NCI-H345 (cell line): Measurements from ENCODE around the gene PYM1.

ENCODE experiments used
- DNase-seq: peaks from one replicate; lab custom pipeline; 2025; lab: John Stamatoyannopoulos, UW

PYM1 gene

GRCh38 chr12:55927588-55928502, at the start of gene PYM1:
TSS of gene PYM1 (minus strand) at chr12:55927894. CDS start at chr12:55927761, 133 bp downstream.
- DNase-seq: peak; percentile 51

- peak; percentile 40 for DNase-seq
Measured at GRCh38 chr12:55974308-55974730, 46.6 kb upstream of the PYM1 start.

GRCh38 chr12:55973599-55974307, 46.1 kb upstream of the PYM1 start, which contains the start of gene RAB5B:
TSS of gene RAB5B (plus strand) at chr12:55974078. CDS start at chr12:55986961, 12,883 bp downstream.
- peak; percentile 100 for DNase-seq

DNA sequence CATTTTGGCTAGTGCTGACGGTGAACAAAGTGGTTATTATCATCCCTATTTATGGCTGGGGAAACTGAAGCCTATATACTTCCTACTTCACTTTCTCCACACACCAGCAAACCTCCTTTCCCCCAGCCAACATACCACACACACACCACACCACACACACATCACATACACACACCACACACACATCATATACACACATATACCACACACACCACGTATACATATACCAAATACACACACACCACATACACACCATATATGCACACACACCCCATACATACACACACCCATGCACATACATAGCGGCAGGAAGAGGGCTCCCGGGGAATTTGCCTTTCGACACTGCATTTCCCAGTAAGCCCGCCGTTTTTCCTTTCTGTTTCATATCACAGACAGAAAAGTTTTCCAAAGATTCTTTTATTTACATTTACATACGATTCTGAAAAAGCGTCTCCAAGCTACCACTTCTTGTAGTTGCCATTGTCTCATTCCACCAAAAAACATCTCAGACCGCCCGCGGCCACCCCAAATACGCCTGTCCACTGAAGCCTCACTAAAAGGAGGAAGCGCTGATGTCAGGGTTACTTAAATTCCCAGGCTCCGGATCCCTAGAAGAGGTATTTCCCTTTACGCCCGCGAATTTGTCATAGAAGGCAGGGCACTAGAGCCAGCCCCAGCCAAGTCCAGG, 45.4 kb upstream of the PYM1 start:
- DNase-seq: no peak

- DNase-seq: no peak
Measured at GRCh38 chr12:55972456-55972855, 44.8 kb upstream of the PYM1 start.

GRCh38 chr12:55972042-55972441, 44.3 kb upstream of the PYM1 start:
- no peak for DNase-seq

DNA sequence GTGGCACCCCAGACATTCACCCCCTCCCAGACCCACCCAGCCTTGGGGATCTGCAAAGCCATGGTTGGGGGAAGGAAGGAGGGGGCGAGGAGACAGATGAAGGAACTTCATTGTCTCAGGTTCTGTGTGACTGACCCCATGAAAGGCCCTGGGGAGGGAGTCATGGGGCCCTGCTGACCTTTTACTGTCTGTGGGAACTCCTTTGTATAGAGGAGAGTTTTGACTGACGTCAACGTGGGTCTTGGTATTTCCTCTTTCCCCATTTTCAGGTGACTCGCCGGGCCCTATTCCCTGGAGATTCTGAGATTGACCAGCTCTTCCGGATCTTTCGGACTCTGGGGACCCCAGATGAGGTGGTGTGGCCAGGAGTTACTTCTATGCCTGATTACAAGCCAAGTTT, 43.1 kb upstream of the PYM1 start:
- no peak for DNase-seq

DNA sequence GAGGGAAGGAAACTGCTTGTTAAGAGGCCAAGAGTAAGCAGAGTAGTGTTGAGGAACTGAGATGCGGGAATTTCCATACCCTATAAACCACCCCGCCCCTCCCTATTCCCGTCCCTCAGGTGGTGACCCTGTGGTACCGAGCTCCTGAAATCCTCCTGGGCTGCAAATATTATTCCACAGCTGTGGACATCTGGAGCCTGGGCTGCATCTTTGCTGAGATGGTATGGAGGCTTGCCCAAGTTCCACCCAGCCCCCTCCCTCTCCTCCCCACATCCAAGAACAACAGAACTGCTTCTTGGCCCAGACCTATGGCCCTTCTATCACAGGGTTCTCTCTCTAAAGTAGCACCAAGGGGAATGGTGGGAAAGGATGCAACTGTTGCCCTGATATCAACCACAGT, 41.7 kb upstream of the PYM1 start:
- DNase-seq: no peak

DNA sequence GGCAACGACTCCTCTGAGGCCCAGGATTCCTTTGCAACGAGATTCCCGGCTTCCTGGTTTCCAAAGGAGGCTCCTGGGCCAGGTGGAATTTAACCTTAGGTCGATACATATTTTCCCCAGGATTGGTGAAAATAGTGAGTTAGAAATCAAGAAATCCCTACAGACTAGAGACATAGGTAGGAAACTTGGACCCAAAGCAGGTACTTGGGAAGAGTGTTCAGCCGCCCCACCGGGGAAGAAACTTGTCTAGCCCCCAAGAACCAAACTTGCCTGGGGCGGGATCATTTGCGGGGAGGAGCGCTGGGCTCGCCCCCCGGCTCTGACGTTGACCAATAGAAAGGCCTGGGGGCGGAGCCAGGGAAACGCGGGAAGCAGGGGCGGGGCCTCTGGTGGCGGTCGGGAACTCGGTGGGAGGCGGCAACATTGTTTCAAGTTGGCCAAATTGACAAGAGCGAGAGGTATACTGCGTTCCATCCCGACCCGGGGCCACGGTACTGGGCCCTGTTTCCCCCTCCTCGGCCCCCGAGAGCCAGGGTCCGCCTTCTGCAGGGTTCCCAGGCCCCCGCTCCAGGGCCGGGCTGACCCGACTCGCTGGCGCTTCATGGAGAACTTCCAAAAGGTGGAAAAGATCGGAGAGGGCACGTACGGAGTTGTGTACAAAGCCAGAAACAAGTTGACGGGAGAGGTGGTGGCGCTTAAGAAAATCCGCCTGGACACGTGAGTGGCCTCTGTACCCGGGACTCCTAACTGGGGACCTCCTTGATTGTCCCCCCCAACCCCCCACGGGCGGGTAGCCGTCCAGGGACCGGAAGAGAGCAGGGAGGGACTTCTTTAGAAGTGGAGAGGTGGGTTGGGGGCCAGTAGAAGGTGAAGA, 39.0 kb upstream of the PYM1 start, which contains the start of gene CDK2:
Gene CDK2, plus strand, starts transcription at position 423 of the 874 bp plus-strand sequence. Its CDS starts 179 bp downstream, at position 602.
- peak; percentile 89 for DNase-seq

GRCh38 chr12:55965941-55966407, 38.3 kb upstream of the PYM1 start, which contains the start of gene PMEL:
TSS of gene PMEL (minus strand) at chr12:55966042. CDS start at chr12:55966011, 31 bp downstream.
- no peak for DNase-seq

DNA sequence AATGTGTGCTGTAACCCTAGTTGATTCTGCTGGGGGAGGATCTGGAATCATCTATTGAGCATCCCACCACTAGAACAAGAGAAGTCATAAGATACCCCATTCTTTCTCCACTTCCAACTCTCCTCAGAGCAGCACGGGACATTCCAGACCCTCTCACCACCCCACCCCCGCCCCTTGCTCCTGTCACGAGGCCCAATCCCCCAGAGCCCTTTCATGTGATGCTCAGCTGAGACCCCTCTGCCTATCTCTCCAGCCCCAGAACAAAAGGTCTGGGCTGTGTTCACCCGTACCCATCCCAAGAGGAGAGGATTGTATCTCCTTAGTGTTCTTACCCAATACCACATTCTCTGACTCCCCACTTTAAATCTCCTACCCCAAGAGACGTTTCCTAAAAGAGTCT, 37.5 kb upstream of the PYM1 start:
- DNase-seq: no peak

- no peak for DNase-seq
Measured at GRCh38 chr12:55963760-55964159, 36.1 kb upstream of the PYM1 start.

- no peak for DNase-seq
Measured at GRCh38 chr12:55957106-55957859, 29.6 kb upstream of the PYM1 start.

DNA sequence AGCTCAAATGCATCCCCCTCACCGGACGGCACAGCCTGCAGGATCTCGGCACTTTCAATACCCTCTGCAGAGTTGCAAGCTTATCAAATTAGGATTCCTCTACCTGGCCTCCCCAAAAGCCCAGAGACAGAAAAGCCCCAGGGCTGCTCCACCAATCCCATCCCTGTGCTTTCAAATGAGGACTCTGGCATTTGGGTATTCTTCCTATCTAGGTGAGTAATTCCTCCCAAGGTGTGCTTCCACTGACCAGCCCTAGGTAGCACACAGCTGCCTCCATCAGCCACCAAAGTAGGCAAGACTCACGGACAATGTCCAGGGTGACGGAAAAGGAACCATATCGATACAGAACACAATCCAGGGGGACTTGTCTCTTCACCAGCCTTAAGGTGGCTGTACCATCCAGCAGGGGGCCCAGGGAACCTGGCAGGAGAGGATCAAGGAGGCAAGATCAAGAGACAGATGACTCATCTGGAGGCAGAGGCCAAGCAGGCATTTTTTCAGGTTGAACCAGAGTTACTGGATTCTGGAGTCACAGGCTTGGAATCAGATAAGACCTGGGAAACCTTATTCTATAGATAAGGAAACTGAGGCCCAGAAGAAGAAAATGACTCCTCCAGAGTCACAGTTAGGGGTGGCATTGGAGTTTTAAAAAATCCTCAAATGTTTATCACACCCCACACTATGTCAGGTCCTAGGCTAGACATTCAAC, 28.3 kb upstream of the PYM1 start:
- DNase-seq: no peak

DNA sequence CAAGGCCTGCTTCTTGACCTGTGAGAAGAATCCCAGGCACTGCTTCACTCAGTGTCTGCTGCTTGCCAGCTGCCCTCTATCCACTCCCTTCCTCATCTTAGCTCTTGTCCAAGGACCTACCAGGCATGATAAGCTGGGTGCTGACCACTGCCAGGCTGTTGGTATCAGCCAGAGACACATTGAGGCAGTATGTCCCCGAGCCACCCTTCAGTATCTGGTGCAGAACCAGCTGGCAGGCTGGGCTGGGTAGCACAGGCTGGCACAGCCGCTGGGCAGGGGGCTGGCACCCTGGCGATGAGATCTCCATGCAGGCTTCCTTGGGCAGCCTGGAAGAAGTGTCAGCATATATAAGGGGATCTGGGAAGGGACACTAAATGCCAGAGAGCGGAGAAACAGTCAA, 27.6 kb upstream of the PYM1 start:
- DNase-seq: no peak

GRCh38 chr12:55946553-55946952, 18.9 kb upstream of the PYM1 start:
- DNase-seq: no peak

- DNase-seq: no peak
Measured at GRCh38 chr12:55942577-55943136, 15.0 kb upstream of the PYM1 start.

DNA sequence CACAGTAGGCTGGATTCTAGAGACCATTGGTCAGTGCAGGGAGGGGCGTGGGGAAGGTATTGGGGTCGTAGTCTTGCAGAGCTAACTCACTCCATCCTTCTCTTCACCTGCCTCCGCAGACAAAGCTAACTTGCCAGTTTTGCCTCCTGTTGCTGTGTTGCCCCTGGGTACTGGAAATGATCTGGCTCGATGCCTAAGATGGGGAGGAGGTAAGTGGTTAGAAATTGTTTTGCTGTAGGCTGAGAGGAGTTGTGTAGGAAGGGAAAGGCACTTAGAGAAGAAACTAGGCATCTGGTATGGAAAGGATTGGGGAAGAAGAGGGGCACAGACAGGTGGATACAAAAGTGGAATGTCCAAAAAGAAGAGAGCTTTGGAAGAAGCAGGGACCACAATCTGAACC, 14.4 kb upstream of the PYM1 start:
- no peak for DNase-seq

- peak; percentile 83 for DNase-seq
Measured at GRCh38 chr12:55940065-55940732, 12.5 kb upstream of the PYM1 start.
